ENCODE data around the gene MAP3K7. TPM values are rescaled to one million over a fixed set of nuclear protein-coding genes. Genes with fewer than 3 reads are reported as not detected.

MAP3K7 gene
- total and polyA plus RNA-seq, 2 of the 13 experiments (the other 11 are each of a cell fraction or from before 2014, with no cell fraction given): 24.1 to 24.4 TPM

DNA sequence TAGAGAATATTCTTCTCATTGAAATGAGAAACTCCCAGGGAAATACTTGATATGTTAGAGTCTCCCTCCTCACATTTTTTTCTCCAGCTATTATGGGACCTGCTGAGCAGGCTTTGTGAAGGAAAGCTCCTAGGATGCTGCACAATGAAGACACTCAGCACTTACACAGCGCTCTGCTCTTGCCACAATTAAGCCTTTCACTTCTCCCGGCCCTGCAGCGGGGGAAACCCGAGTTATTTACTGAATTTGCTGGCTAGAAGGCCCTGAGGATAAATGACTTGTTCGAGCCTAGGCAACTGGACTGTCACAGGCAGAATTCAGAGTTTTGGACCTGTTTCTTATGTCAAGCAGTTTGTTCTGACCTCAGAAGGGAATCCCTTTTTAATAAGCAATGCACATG, 102.0 kb downstream of the MAP3K7 start:
- Histone ChIP-seq H3K9ac (ENCODE audit: insufficient read depth, low read depth, low read length) (no peak overlapping the region), H3K79me2 (ENCODE audit: insufficient read depth, low read length) (no peaks in the 10 kb centered on the region), H3K9me3 (ENCODE audit: low read length) (no peaks in the 10 kb centered on the region), H4K20me1 (ENCODE audit: insufficient read depth, low read length) (no peaks in the 10 kb centered on the region), H3K4me1 (ENCODE audit: insufficient read depth, low read length) (no peaks in the 10 kb centered on the region), H3K4me3 (replicated peaks in 1 of 3; ENCODE audit: insufficient read depth in 1 of 3, low read depth in 2 of 3, low read length in 3 of 3) (no peak overlapping the region), H3K27me3 (ENCODE audit: control insufficient read depth in 1 of 2, insufficient read depth in 2 of 2, low read length in 2 of 2) (peaks cover 0 to 20% of the 10 kb centered on the region in 2 experiments; a peak in 2 of 5 replicates), H2AFZ (ENCODE audit: low read length) (no peak overlapping the region), H3K36me3 (replicated peaks in 1 of 2; ENCODE audit: control insufficient read depth in 1 of 2, insufficient read depth in 2 of 2, low read length in 2 of 2) (no peaks in the 10 kb centered on the region), H3K27ac (ENCODE audit: extremely low read length, insufficient read depth, low read length) (no peak overlapping the region), H3K4me2 (ENCODE audit: low read depth, low read length) (no peak overlapping the region)
- ChIA-PET POLR2A (no interaction called here), CTCF (ENCODE audit: low intra/inter-chr PET ratio, low total read pairs) (no interaction called here)
- WGBS (ENCODE audit: low lambda C conversion rate): 2% methylated on average over 5 of the region's 5 CpGs
- in situ Hi-C loops (cut with HindIII; ENCODE audit: extremely low pct_ligation_motif_present, low pct_unique_long_range_greater_than_20kb) (loop anchor here (25.0 kb wide), 1 partner anchor 198 kb away; the partner anchor contains the start of gene BACH2), intact Hi-C loops (cut with micrococcal nuclease; ENCODE audit: unreplicated experiment) (loop anchor here (5.0 kb wide), 1 partner anchor 188 kb away; the partner anchor contains the start of gene BACH2)
- FAIRE-seq (no peak), DNase-seq (ENCODE audit: low spot score) (no peak), ATAC-seq (no peak)
- no TSS peak for BruUV-seq (replicated peaks)
- no peak for TF ChIP-seq SRSF4 (IDR thresholded peaks at IDR 0.05; ENCODE audit: low read depth, low read length, poor library complexity, severe bottlenecking)
- no peak for TF ChIP-seq FOXK2 (IDR thresholded peaks at IDR 0.05)
- TF ChIP-seq JUN (CRISPR knock-in tag; IDR thresholded peaks at IDR 0.05): no peak
- TF ChIP-seq ZBTB42 (CRISPR knock-in tag; IDR thresholded peaks at IDR 0.05): no peak
- TF ChIP-seq, protein P1, sequence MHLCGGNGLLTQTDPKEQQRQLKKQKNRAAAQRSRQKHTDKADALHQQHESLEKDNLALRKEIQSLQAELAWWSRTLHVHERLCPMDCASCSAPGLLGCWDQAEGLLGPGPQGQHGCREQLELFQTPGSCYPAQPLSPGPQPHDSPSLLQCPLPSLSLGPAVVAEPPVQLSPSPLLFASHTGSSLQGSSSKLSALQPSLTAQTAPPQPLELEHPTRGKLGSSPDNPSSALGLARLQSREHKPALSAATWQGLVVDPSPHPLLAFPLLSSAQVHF (CRISPR knock-in tag; IDR thresholded peaks at IDR 0.05): no peak
- no peak for TF ChIP-seq ZNF121 (CRISPR knock-in tag; IDR thresholded peaks at IDR 0.05)
- TF ChIP-seq ZNF747 (CRISPR knock-in tag; IDR thresholded peaks at IDR 0.05; ENCODE audit: borderline replicate concordance): no peak
- TF ChIP-seq PAF1 (CRISPR knock-in tag; IDR thresholded peaks at IDR 0.05): no peak
- no peak for TF ChIP-seq PITX1 (CRISPR knock-in tag; IDR thresholded peaks at IDR 0.05)

DNA sequence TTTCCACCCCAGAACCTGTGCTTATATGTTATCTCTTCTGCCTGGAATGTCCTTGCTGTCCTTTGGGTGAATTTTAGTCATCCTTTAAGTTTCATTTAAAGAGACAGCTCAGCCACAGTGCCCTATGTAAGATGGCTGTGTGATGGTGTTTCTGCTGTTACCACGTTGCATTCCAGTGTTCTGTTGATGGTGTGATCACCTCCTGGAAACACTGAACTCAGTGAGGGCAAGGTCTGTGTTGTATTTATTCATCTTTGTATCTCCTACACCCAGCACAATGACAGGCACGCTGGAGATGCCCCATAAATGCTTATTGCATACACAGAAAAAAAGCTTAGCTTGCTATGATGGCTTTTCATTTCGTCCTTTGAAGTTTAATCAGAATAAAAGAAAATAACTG, 102.5 kb downstream of the MAP3K7 start:
- H3K9ac ChIP-seq (ENCODE audit: insufficient read depth, low read depth, low read length): no peak overlapping the region
- no peaks in the 10 kb centered on the region for H4K20me1 ChIP-seq (ENCODE audit: insufficient read depth, low read length)
- DNase-seq (ENCODE audit: low spot score): no peak
- in situ Hi-C loops (cut with HindIII; ENCODE audit: extremely low pct_ligation_motif_present, low pct_unique_long_range_greater_than_20kb): loop anchor here (25.0 kb wide), 1 partner anchor 197 kb away; the partner anchor contains the start of gene BACH2
- BruUV-seq (replicated peaks): no TSS peak
- TF ChIP-seq SOX13 (IDR thresholded peaks at IDR 0.05) (no peak), SOX13 (CRISPR knock-in tag; conservative IDR thresholded peaks at IDR 0.05 in 1 of 2, IDR thresholded peaks at IDR 0.05 in 1 of 2) (no peak), JARID2 (CRISPR knock-in tag; IDR thresholded peaks at IDR 0.05; ENCODE audit: insufficient replicate concordance) (no peak), EEA1 (CRISPR knock-in tag; IDR thresholded peaks at IDR 0.05; ENCODE audit: borderline replicate concordance) (no peak), NFKB2 (CRISPR knock-in tag; IDR thresholded peaks at IDR 0.05; ENCODE audit: borderline replicate concordance) (no peak)
- TF ChIP-seq, protein P2, sequence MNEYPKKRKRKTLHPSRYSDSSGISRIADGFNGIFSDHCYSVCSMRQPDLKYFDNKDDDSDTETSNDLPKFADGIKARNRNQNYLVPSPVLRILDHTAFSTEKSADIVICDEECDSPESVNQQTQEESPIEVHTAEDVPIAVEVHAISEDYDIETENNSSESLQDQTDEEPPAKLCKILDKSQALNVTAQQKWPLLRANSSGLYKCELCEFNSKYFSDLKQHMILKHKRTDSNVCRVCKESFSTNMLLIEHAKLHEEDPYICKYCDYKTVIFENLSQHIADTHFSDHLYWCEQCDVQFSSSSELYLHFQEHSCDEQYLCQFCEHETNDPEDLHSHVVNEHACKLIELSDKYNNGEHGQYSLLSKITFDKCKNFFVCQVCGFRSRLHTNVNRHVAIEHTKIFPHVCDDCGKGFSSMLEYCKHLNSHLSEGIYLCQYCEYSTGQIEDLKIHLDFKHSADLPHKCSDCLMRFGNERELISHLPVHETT (CRISPR knock-in tag; conservative IDR thresholded peaks at IDR 0.05): no peak
- TF ChIP-seq, protein P3, sequence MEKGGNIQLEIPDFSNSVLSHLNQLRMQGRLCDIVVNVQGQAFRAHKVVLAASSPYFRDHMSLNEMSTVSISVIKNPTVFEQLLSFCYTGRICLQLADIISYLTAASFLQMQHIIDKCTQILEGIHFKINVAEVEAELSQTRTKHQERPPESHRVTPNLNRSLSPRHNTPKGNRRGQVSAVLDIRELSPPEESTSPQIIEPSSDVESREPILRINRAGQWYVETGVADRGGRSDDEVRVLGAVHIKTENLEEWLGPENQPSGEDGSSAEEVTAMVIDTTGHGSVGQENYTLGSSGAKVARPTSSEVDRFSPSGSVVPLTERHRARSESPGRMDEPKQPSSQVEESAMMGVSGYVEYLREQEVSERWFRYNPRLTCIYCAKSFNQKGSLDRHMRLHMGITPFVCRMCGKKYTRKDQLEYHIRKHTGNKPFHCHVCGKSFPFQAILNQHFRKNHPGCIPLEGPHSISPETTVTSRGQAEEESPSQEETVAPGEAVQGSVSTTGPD (CRISPR knock-in tag; IDR thresholded peaks at IDR 0.05): no peak
- no peaks in the 10 kb centered on the region for H3K9me3 ChIP-seq (ENCODE audit: low read length)
- H3K4me3 ChIP-seq (replicated peaks in 1 of 3; ENCODE audit: insufficient read depth in 1 of 3, low read depth in 2 of 3, low read length in 3 of 3): no peak overlapping the region
- H2AFZ ChIP-seq (ENCODE audit: low read length): no peak overlapping the region
- intact Hi-C loops (cut with micrococcal nuclease; ENCODE audit: unreplicated experiment): loop anchor here (5.0 kb wide), 1 partner anchor 187 kb away; the partner anchor contains the start of gene BACH2
- ChIA-PET POLR2A (no interaction called here), CTCF (ENCODE audit: low intra/inter-chr PET ratio, low total read pairs) (no interaction called here)
- H3K27ac ChIP-seq (ENCODE audit: extremely low read length, insufficient read depth, low read length): no peak overlapping the region
- FAIRE-seq: no peak
- H3K27me3 ChIP-seq (ENCODE audit: control insufficient read depth in 1 of 2, insufficient read depth in 2 of 2, low read length in 2 of 2): peaks cover 0 to 23% of the 10 kb centered on the region in 2 experiments; a peak in 2 of 5 replicates
- no peaks in the 10 kb centered on the region for H3K36me3 ChIP-seq (replicated peaks in 1 of 2; ENCODE audit: control insufficient read depth in 1 of 2, insufficient read depth in 2 of 2, low read length in 2 of 2)
- WGBS (ENCODE audit: low lambda C conversion rate): 0% methylated on average over 3 of the region's 3 CpGs
- H3K4me2 ChIP-seq (ENCODE audit: low read depth, low read length): no peak overlapping the region
- no peaks in the 10 kb centered on the region for H3K79me2 ChIP-seq (ENCODE audit: insufficient read depth, low read length)
- ATAC-seq: no peak
- no peaks in the 10 kb centered on the region for H3K4me1 ChIP-seq (ENCODE audit: insufficient read depth, low read length)
